NCI-H748 (cell line): ENCODE results near the gene GLI2.
A peak's percentile ranks its signal among the peaks of the same experiment; 100 is the strongest.

Experiments used
- DNase-seq: peaks from one replicate; lab custom pipeline; 2025; ENCODE audit not compliant: unreplicated experiment; lab: John Stamatoyannopoulos, UW

The GLI2 gene

GRCh38 chr2:120711694-120712093 is 24.0 kb upstream of the GLI2 start:
- DNase-seq = no peak

GRCh38 chr2:120712180-120712681 is 23.4 kb upstream of the GLI2 start:
- DNase-seq = no peak

GRCh38 chr2:120715353-120715752 is 20.3 kb upstream of the GLI2 start:
- no peak for DNase-seq

- no peak for DNase-seq
Measured at GRCh38 chr2:120715941-120716340, 19.7 kb upstream of the GLI2 start.

GRCh38 chr2:120716641-120717585 is 18.8 kb upstream of the GLI2 start:
- no peak for DNase-seq

- no peak for DNase-seq
Measured at GRCh38 chr2:120719491-120719890, 16.2 kb upstream of the GLI2 start.

GRCh38 chr2:120720231-120720630 is 15.4 kb upstream of the GLI2 start:
- DNase-seq = no peak

- no peak for DNase-seq
Measured at GRCh38 chr2:120720746-120721375, 14.8 kb upstream of the GLI2 start.

- DNase-seq = no peak
Measured at GRCh38 chr2:120722246-120722567, 13.5 kb upstream of the GLI2 start.

- DNase-seq = no peak
Measured at GRCh38 chr2:120722568-120723421, 12.9 kb upstream of the GLI2 start.

- DNase-seq = no peak
Measured at GRCh38 chr2:120726245-120726644, 9.4 kb upstream of the GLI2 start.

GRCh38 chr2:120729406-120730399 is 6.0 kb upstream of the GLI2 start:
- peak; percentile 16 for DNase-seq

- DNase-seq = no peak
Measured at GRCh38 chr2:120731175-120731574, 4.5 kb upstream of the GLI2 start.

GRCh38 chr2:120732506-120733237 is 3.0 kb upstream of the GLI2 start:
- DNase-seq = no peak

- DNase-seq = no peak
Measured at GRCh38 chr2:120733238-120733932, 2.3 kb upstream of the GLI2 start.

GRCh38 chr2:120734930-120735651 is 577 bp upstream of the GLI2 start:
- peak; percentile 11 for DNase-seq

GRCh38 chr2:120736202-120736623 is 545 bp downstream of the GLI2 start:
- DNase-seq = peak; percentile 26
